ENCODE measurements around the gene TIMM44.
"Not testable (repeated sequence)": the region's sequence is repeated elsewhere in the genome, so short reads cannot be mapped to it uniquely, and the experiment has no call there.

TIMM44 gene

GRCh38 chr19:7925171-7925851 lies 18.2 kb downstream of the TIMM44 start:
- DNase-seq (ENCODE audit: low read depth): no peak

GRCh38 chr19:7924651-7925170 lies 18.8 kb downstream of the TIMM44 start:
- no peak for DNase-seq (ENCODE audit: low read depth)

GRCh38 chr19:7924241-7924640 lies 19.2 kb downstream of the TIMM44 start:
- DNase-seq (ENCODE audit: low read depth): no peak

GRCh38 chr19:7923295-7924191 lies 19.9 kb downstream of the TIMM44 start:
- DNase-seq (ENCODE audit: low read depth): no peak

GRCh38 chr19:7922836-7923195 lies 20.6 kb downstream of the TIMM44 start:
- DNase-seq (ENCODE audit: low read depth): no peak

- no peak for DNase-seq (ENCODE audit: low read depth)
Observed at GRCh38 chr19:7921967-7922835, 21.3 kb downstream of the TIMM44 start.

- no peak for DNase-seq (ENCODE audit: low read depth)
Observed at GRCh38 chr19:7921302-7921966, 22.0 kb downstream of the TIMM44 start.

GRCh38 chr19:7920519-7921301 lies 22.8 kb downstream of the TIMM44 start:
- DNase-seq (ENCODE audit: low read depth): peak; percentile 97

GRCh38 chr19:7919610-7920518 lies 23.6 kb downstream of the TIMM44 start, which contains the start of gene SNAPC2:
TSS of gene SNAPC2 (plus strand) at chr19:7920338. CDS start at chr19:7920367, 29 bp downstream.
- peak; percentile 90 for DNase-seq (ENCODE audit: low read depth)

- DNase-seq (ENCODE audit: low read depth): no peak
Observed at GRCh38 chr19:7918615-7919421, 24.6 kb downstream of the TIMM44 start.

GRCh38 chr19:7918062-7918614 lies 25.3 kb downstream of the TIMM44 start:
- not testable (repeated sequence) for DNase-seq (ENCODE audit: low read depth)

GRCh38 chr19:7917267-7918061 lies 26.0 kb downstream of the TIMM44 start:
- no peak for DNase-seq (ENCODE audit: low read depth)

GRCh38 chr19:7916955-7917266 lies 26.6 kb downstream of the TIMM44 start:
- no peak for DNase-seq (ENCODE audit: low read depth)

GRCh38 chr19:7916103-7916954 lies 27.1 kb downstream of the TIMM44 start:
- no peak for DNase-seq (ENCODE audit: low read depth)

GRCh38 chr19:7915250-7916102 lies 28.0 kb downstream of the TIMM44 start:
- DNase-seq (ENCODE audit: low read depth): no peak

- no peak for DNase-seq (ENCODE audit: low read depth)
Observed at GRCh38 chr19:7914598-7915045, 28.8 kb downstream of the TIMM44 start, which contains the start of gene TGFBR3L. TSS of gene TGFBR3L (plus strand) at chr19:7914830.

Measured in fibroblast of the conjunctiva (primary cell).